Measurements from ENCODE around the gene PLA2G7.

Gene PLA2G7

GRCh38 chr6:46755865-46756264 is 20.7 kb upstream of the PLA2G7 start:
- Histone ChIP-seq H3K4me1 (ENCODE audit: control insufficient read depth in 1 of 2, insufficient read depth in 1 of 2, low read depth in 1 of 2, low read length in 1 of 2) (no peaks in the 10 kb centered on the region), H3K9me3 (no peaks in the 10 kb centered on the region), H3K27ac (no peak overlapping the region), H3K4me3 (ENCODE audit: low read depth in 1 of 2, low read length in 1 of 2) (no peak overlapping the region), H3K27me3 (no peaks in the 10 kb centered on the region), H3K36me3 (no peaks in the 10 kb centered on the region)
- TF ChIP-seq, protein P1, sequence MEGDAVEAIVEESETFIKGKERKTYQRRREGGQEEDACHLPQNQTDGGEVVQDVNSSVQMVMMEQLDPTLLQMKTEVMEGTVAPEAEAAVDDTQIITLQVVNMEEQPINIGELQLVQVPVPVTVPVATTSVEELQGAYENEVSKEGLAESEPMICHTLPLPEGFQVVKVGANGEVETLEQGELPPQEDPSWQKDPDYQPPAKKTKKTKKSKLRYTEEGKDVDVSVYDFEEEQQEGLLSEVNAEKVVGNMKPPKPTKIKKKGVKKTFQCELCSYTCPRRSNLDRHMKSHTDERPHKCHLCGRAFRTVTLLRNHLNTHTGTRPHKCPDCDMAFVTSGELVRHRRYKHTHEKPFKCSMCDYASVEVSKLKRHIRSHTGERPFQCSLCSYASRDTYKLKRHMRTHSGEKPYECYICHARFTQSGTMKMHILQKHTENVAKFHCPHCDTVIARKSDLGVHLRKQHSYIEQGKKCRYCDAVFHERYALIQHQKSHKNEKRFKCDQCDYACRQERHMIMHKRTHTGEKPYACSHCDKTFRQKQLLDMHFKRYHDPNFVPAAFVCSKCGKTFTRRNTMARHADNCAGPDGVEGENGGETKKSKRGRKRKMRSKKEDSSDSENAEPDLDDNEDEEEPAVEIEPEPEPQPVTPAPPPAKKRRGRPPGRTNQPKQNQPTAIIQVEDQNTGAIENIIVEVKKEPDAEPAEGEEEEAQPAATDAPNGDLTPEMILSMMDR (IDR thresholded peaks at IDR 0.05) = no peak

DNA sequence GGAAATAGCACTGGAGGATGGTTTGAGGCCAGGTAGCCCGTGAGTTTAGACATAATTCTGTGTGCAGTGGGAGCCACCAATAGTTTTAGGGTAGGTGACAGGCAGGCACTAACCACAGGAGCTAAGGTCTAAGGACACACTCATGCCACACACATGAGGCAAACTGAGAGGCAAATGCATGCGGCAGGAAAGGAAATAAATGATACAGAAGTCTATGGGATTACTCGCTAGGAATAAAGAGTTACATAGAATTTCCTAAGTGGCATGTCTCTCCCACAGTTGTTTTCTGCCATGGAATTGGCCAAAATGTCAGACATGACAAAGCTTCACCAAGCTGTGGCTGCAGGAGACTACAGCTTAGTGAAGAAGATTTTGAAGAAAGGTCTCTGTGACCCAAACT is 16.5 kb upstream of the PLA2G7 start:
- no peaks in the 10 kb centered on the region for H3K4me1 ChIP-seq (ENCODE audit: control insufficient read depth in 1 of 2, insufficient read depth in 1 of 2, low read depth in 1 of 2, low read length in 1 of 2)
- H3K4me3 ChIP-seq (ENCODE audit: low read depth in 1 of 2, low read length in 1 of 2) = no peak overlapping the region
- no peaks in the 10 kb centered on the region for H3K36me3 ChIP-seq
- no peak overlapping the region for H3K27ac ChIP-seq
- H3K9me3 ChIP-seq = no peaks in the 10 kb centered on the region
- H3K27me3 ChIP-seq = no peaks in the 10 kb centered on the region
- TF ChIP-seq, protein P1 (IDR thresholded peaks at IDR 0.05) = no peak

GRCh38 chr6:46749731-46750130 is 14.6 kb upstream of the PLA2G7 start:
- TF ChIP-seq, protein P1 (IDR thresholded peaks at IDR 0.05) = no peak
- no peak overlapping the region for H3K27ac ChIP-seq
- H3K27me3 ChIP-seq = no peaks in the 10 kb centered on the region
- no peaks in the 10 kb centered on the region for H3K4me1 ChIP-seq (ENCODE audit: control insufficient read depth in 1 of 2, insufficient read depth in 1 of 2, low read depth in 1 of 2, low read length in 1 of 2)
- H3K4me3 ChIP-seq (ENCODE audit: low read depth in 1 of 2, low read length in 1 of 2) = no peak overlapping the region
- H3K9me3 ChIP-seq = no peaks in the 10 kb centered on the region
- H3K36me3 ChIP-seq = no peaks in the 10 kb centered on the region

DNA sequence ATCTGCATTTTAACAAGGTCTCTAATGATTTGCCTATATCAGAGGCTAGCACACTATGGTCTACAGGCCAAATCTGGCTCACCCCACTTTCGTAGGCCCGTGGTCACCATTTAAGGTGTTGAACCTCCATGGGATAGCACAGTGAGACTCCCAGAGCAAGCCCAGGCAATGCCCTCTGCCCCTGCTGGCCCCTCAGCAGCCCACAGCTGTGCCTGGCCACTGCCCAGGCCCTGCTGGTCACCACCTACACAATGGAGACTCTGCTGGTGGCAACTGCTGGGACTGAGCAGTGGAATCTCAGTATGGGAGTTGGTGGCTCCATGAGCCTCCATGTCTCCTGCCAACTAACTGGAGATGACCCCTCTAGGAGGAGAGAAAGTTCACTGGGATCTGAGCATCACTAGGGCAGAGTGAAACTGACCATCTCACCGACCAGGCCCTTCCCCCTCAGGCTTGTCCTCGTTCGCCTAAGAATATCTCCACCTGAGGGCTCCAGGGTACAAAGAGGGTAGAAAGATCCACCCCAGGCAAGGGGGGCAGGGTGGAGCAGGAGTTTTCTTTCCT is 13.8 kb upstream of the PLA2G7 start:
- no peaks in the 10 kb centered on the region for H3K27me3 ChIP-seq
- no peaks in the 10 kb centered on the region for H3K9me3 ChIP-seq
- H3K4me1 ChIP-seq (ENCODE audit: control insufficient read depth in 1 of 2, insufficient read depth in 1 of 2, low read depth in 1 of 2, low read length in 1 of 2) = no peaks in the 10 kb centered on the region
- H3K27ac ChIP-seq = no peak overlapping the region
- no peak overlapping the region for H3K4me3 ChIP-seq (ENCODE audit: low read depth in 1 of 2, low read length in 1 of 2)
- no peaks in the 10 kb centered on the region for H3K36me3 ChIP-seq
- TF ChIP-seq, protein P1 (IDR thresholded peaks at IDR 0.05) = no peak

DNA sequence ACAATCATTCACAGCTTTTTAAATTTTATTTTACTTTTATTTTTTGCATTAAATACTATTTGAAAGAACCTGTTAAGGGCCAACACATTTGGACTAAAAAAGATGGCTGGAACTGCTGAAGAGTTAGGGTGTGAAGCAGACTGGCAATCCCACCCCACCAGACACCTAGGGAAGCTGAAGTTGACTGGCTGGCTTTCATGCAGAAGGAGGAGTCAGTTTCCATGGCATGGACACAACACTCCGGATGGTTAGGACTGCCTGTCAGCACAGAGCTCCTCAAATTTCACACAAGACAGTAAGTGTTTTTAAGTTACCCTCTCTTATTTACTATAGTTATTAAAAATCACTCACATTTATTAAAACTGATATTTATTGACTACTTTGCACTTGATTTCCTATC is 11.5 kb upstream of the PLA2G7 start, which contains the start of gene ANKRD66:
Gene ANKRD66, plus strand, starts transcription at position 238 of the 400 bp plus-strand sequence. CDS start 5,016 bp downstream, outside the sequence.
- H3K27ac ChIP-seq = no peak within 1 kb of the TSS
- no peaks in the 10 kb centered on the region for H3K9me3 ChIP-seq
- TF ChIP-seq, protein P1 (IDR thresholded peaks at IDR 0.05) = no peak
- H3K4me3 ChIP-seq (ENCODE audit: low read depth in 1 of 2, low read length in 1 of 2) = no peak within 1 kb of the TSS
- no peaks in the 10 kb centered on the region for H3K27me3 ChIP-seq
- H3K36me3 ChIP-seq = no peaks in the 10 kb centered on the region
- no peaks in the 10 kb centered on the region for H3K4me1 ChIP-seq (ENCODE audit: control insufficient read depth in 1 of 2, insufficient read depth in 1 of 2, low read depth in 1 of 2, low read length in 1 of 2)

All from neutrophil (primary cell).